ENCODE results near the gene TM9SF2. TPM values are rescaled to one million over a fixed set of nuclear protein-coding genes. Genes with fewer than 3 reads are reported as not detected.

TM9SF2 gene
- total and polyA plus RNA-seq, 9 of the 15 experiments (the other 6 are each of a cell fraction or from before 2014, with no cell fraction given): 23.3 to 83.2 (median 55.1) TPM

- TF ChIP-seq, protein P1, sequence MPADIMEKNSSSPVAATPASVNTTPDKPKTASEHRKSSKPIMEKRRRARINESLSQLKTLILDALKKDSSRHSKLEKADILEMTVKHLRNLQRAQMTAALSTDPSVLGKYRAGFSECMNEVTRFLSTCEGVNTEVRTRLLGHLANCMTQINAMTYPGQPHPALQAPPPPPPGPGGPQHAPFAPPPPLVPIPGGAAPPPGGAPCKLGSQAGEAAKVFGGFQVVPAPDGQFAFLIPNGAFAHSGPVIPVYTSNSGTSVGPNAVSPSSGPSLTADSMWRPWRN (IDR thresholded peaks at IDR 0.05; ENCODE audit: low read depth): no peak
- TF ChIP-seq ZNF507 (tag; conservative IDR thresholded peaks at IDR 0.05): no peak
- TF ChIP-seq PCBP1 (IDR thresholded peaks at IDR 0.05; ENCODE audit: low read depth, low read length, poor library complexity, severe bottlenecking): no peak
- TF ChIP-seq ZNF253 (CRISPR knock-in tag; conservative IDR thresholded peaks at IDR 0.05): no peak
- TF ChIP-seq MYC (IDR thresholded peaks at IDR 0.05; ENCODE audit: low read depth, low read length): no peak
- no peak for TF ChIP-seq MYC (CRISPR knock-in tag; IDR thresholded peaks at IDR 0.05; ENCODE audit: borderline replicate concordance, low read depth)
- no peak for TF ChIP-seq RNF2 (IDR thresholded peaks at IDR 0.05)
- TF ChIP-seq NFE2 (IDR thresholded peaks at IDR 0.05; ENCODE audit: low read depth): no peak
- TF ChIP-seq SMC3 (conservative IDR thresholded peaks at IDR 0.05; ENCODE audit: insufficient read depth, low read depth, low read length): no peak
- TF ChIP-seq RBM25 (IDR thresholded peaks at IDR 0.05; ENCODE audit: low read depth, low read length, severe bottlenecking): peak; percentile 48
- TF ChIP-seq BRD4 (IDR thresholded peaks at IDR 0.05): no peak
- TF ChIP-seq ZEB2 (IDR thresholded peaks at IDR 0.05): no peak
- no peak for TF ChIP-seq MBD2 (IDR thresholded peaks at IDR 0.05; ENCODE audit: borderline replicate concordance, low read depth)
- TF ChIP-seq SIX5 (IDR thresholded peaks at IDR 0.05; ENCODE audit: borderline replicate concordance in 1 of 2, insufficient read depth in 1 of 2, low read depth in 1 of 2, low read length in 2 of 2): no peak
- TF ChIP-seq, protein P2, sequence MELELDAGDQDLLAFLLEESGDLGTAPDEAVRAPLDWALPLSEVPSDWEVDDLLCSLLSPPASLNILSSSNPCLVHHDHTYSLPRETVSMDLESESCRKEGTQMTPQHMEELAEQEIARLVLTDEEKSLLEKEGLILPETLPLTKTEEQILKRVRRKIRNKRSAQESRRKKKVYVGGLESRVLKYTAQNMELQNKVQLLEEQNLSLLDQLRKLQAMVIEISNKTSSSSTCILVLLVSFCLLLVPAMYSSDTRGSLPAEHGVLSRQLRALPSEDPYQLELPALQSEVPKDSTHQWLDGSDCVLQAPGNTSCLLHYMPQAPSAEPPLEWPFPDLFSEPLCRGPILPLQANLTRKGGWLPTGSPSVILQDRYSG (tag; conservative IDR thresholded peaks at IDR 0.05; ENCODE audit: low read depth): no peak
- no peak for TF ChIP-seq ZNF511 (CRISPR knock-in tag; IDR thresholded peaks at IDR 0.05)
- TF ChIP-seq L3MBTL2 (IDR thresholded peaks at IDR 0.05): 0 out of 2 replicates have a peak, but pooled peaks have one; percentile 56
- TF ChIP-seq SETDB1 (IDR thresholded peaks at IDR 0.05; ENCODE audit: low read length): no peak
- no peak for TF ChIP-seq ZFP1 (CRISPR knock-in tag; IDR thresholded peaks at IDR 0.05)
- TF ChIP-seq SUPT5H (IDR thresholded peaks at IDR 0.05): no peak
- peak; percentile 40; the same call in 1 of the 2 replicates for TF ChIP-seq PKNOX1 (IDR thresholded peaks at IDR 0.05)
- TF ChIP-seq FIP1L1 (IDR thresholded peaks at IDR 0.05; ENCODE audit: low read depth, low read length, poor library complexity, severe bottlenecking): no peak
- TF ChIP-seq DIDO1 (tag; IDR thresholded peaks at IDR 0.05; ENCODE audit: low read depth): no peak
- TF ChIP-seq ASH1L (IDR thresholded peaks at IDR 0.05; ENCODE audit: borderline replicate concordance, low read depth, partially characterized antibody): peak; percentile 34
- no peak for TF ChIP-seq NCOA1 (IDR thresholded peaks at IDR 0.05; ENCODE audit: low read depth)
- no peak for TF ChIP-seq CBFB (CRISPR knock-in tag; IDR thresholded peaks at IDR 0.05)
- no peak; the same call in 1 of the 2 replicates for TF ChIP-seq ZFX (CRISPR knock-in tag; IDR thresholded peaks at IDR 0.05)
- no peak for TF ChIP-seq EHMT2 (IDR thresholded peaks at IDR 0.05)
Measured at GRCh38 chr13:99496184-99497142, 4.8 kb upstream of the TM9SF2 start (continued).
